DMS153 (cell line): ENCODE measurements around the gene CNOT6.

ENCODE experiments used
- DNase-seq: peaks from one replicate; lab custom pipeline; 2025; lab: John Stamatoyannopoulos, UW

CNOT6 gene

GRCh38 chr5:180575571-180575970 lies 81.4 kb downstream of the CNOT6 start:
- DNase-seq: no peak

GRCh38 chr5:180580681-180581080 lies 86.5 kb downstream of the CNOT6 start:
- DNase-seq: no peak

- no peak for DNase-seq
Observed at GRCh38 chr5:180583738-180584137, 89.6 kb downstream of the CNOT6 start.

- DNase-seq: no peak
Observed at GRCh38 chr5:180586204-180586603, 92.0 kb downstream of the CNOT6 start.

GRCh38 chr5:180586870-180587269 lies 92.7 kb downstream of the CNOT6 start:
- DNase-seq: no peak

- DNase-seq: no peak
Observed at GRCh38 chr5:180589771-180590542, 95.8 kb downstream of the CNOT6 start.

- DNase-seq: no peak
Observed at GRCh38 chr5:180590543-180591310, 96.5 kb downstream of the CNOT6 start.

GRCh38 chr5:180591311-180591887 lies 97.2 kb downstream of the CNOT6 start, which contains the start of gene SCGB3A1:
SCGB3A1 (minus strand) TSS chr5:180591499; CDS start chr5:180591462, 37 bp downstream.
- DNase-seq: no peak

GRCh38 chr5:180592176-180592575 lies 98.0 kb downstream of the CNOT6 start:
- DNase-seq: no peak

GRCh38 chr5:180593446-180594206 lies 99.4 kb downstream of the CNOT6 start:
- no peak for DNase-seq

GRCh38 chr5:180594311-180595045 lies 100.3 kb downstream of the CNOT6 start:
- DNase-seq: no peak

- no peak for DNase-seq
Observed at GRCh38 chr5:180595046-180595379, 100.8 kb downstream of the CNOT6 start.

- no peak for DNase-seq
Observed at GRCh38 chr5:180595381-180596114, 101.4 kb downstream of the CNOT6 start.

- no peak for DNase-seq
Observed at GRCh38 chr5:180596115-180596667, 102.0 kb downstream of the CNOT6 start.

- no peak for DNase-seq
Observed at GRCh38 chr5:180596668-180597231, 102.6 kb downstream of the CNOT6 start.

GRCh38 chr5:180598316-180598701 lies 104.1 kb downstream of the CNOT6 start:
- DNase-seq: no peak

GRCh38 chr5:180598797-180599589 lies 104.8 kb downstream of the CNOT6 start:
- no peak for DNase-seq

GRCh38 chr5:180599590-180599914 lies 105.4 kb downstream of the CNOT6 start:
- no peak for DNase-seq

GRCh38 chr5:180599981-180600553 lies 105.9 kb downstream of the CNOT6 start:
- no peak for DNase-seq
